Measurements from ENCODE around the gene RFTN1.

- no peak for TF ChIP-seq CTCF (IDR thresholded peaks at IDR 0.05; ENCODE audit: low read depth, low read length, missing input control)
- no peak for TF ChIP-seq EGR1 (IDR thresholded peaks at IDR 0.05; ENCODE audit: low read depth in 2 of 2)
- no peak for TF ChIP-seq RAD21 (IDR thresholded peaks at IDR 0.05)
- no peak for TF ChIP-seq SP1 (IDR thresholded peaks at IDR 0.05)
These were observed 159.2 kb downstream of the RFTN1 start for GRCh38 chr3:16354291-16354690.

All from liver (tissue), 3 donors.